HG02588 (cell line): ENCODE data around the gene ASPSCR1.
"Not testable (repeated sequence)": the region's sequence is repeated elsewhere in the genome, so short reads cannot be mapped to it uniquely, and the experiment has no call there.

Experiments used
- ATAC-seq: cut with Tn5 transposase; IDR thresholded peaks from one replicate; pipeline ENCODE4 v1.9.1; 2021; ENCODE audit warnings: mild to moderate bottlenecking, moderate library complexity; ENCODE audit not compliant: unreplicated experiment

Gene ASPSCR1

GRCh38 chr17:82037092-82037888 lies 59.9 kb downstream of the ASPSCR1 start, which contains the start of gene DCXR:
DCXR (minus strand) TSS chr17:82037697; CDS start chr17:82037682, 15 bp downstream.
- ATAC-seq = peak; percentile 81

GRCh38 chr17:82037889-82038195 lies 60.4 kb downstream of the ASPSCR1 start:
- no peak for ATAC-seq

GRCh38 chr17:82038796-82039409 lies 61.5 kb downstream of the ASPSCR1 start:
- not testable (repeated sequence) for ATAC-seq

GRCh38 chr17:82039695-82040299 lies 62.4 kb downstream of the ASPSCR1 start:
- ATAC-seq = no peak

- no peak for ATAC-seq
Observed at GRCh38 chr17:82041144-82041814, 63.9 kb downstream of the ASPSCR1 start.

- ATAC-seq = no peak
Observed at GRCh38 chr17:82042649-82043048, 65.2 kb downstream of the ASPSCR1 start.

GRCh38 chr17:82043507-82043906 lies 66.1 kb downstream of the ASPSCR1 start:
- no peak for ATAC-seq

GRCh38 chr17:82045936-82046484 lies 68.6 kb downstream of the ASPSCR1 start:
- no peak for ATAC-seq

GRCh38 chr17:82046903-82047302 lies 69.5 kb downstream of the ASPSCR1 start:
- no peak for ATAC-seq

GRCh38 chr17:82047379-82047778 lies 70.0 kb downstream of the ASPSCR1 start:
- ATAC-seq = no peak

- no peak for ATAC-seq
Observed at GRCh38 chr17:82047914-82048570, 70.6 kb downstream of the ASPSCR1 start.

GRCh38 chr17:82048571-82048971 lies 71.1 kb downstream of the ASPSCR1 start:
- no peak for ATAC-seq

GRCh38 chr17:82049106-82049505 lies 71.7 kb downstream of the ASPSCR1 start:
- no peak for ATAC-seq

GRCh38 chr17:82049521-82049971 lies 72.1 kb downstream of the ASPSCR1 start:
- ATAC-seq = no peak

GRCh38 chr17:82050152-82050760 lies 72.8 kb downstream of the ASPSCR1 start:
- no peak for ATAC-seq

GRCh38 chr17:82050761-82051641 lies 73.6 kb downstream of the ASPSCR1 start:
- ATAC-seq = no peak

GRCh38 chr17:82051776-82052637 lies 74.6 kb downstream of the ASPSCR1 start, which contains the start of the genes GPS1 and RFNG:
GPS1 (plus strand) TSS chr17:82051898; CDS start chr17:82051932, 34 bp downstream.
RFNG (minus strand) TSS chr17:82051811; CDS start chr17:82051766, 45 bp downstream.
- peak; percentile 40 for ATAC-seq

- no peak for ATAC-seq
Observed at GRCh38 chr17:82052638-82053059, 75.2 kb downstream of the ASPSCR1 start.
